Effector CD4-positive, alpha-beta T cell (primary cell): ENCODE results near the gene BDKRB2.

Experiments
- DNase-seq: peaks from one replicate; pipeline ENCODE4 v3.0.0-alpha.2; 2020

The BDKRB2 gene

DNA sequence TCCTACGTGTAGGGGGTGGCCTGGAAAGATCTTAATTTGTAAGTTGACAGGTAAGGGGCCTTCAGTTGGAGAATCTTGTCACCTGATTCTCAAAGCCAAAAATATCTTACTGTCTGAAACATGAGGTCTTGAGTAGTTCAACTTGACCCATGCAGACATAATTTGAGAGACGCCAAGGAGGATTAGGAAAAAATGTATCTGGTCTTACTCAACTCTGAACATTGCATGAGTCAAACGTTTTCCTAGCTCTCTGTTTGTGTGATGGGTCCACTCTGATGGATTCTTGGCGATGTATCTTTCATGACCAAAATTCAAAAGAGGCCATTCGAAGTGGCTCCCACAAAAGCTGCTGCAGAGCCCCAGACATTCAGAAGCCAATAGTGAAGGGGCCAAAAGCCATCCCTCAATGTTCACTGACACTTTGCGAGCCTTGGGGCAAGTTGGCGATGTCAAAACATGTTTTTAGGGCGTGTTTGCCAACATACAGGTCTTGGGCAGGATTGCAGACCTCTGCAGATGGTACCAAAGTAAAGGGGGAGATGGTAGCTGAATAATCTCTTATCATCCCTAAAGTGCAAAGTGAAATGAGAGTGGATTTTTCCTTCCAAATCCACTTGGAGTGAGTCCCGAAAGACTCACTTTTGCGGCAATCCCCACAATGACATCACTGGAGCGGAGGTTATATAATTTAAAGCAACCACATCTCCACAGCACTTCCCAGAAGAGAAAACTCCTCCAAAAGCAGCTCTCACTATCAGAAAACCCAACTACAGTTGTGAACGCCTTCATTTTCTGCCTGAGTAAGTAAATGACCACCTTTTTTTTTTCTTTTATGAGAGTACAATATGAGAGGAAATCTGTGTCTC is 51.1 kb downstream of the BDKRB2 start, which contains the start of gene BDKRB1:
TSS of gene BDKRB1 (plus strand) at position 710 of the 866 bp plus-strand sequence. CDS start 7,473 bp downstream, outside the sequence.
- no peak for DNase-seq

- DNase-seq, result no peak
Observed at GRCh38 chr14:96256407-96256806, 51.8 kb downstream of the BDKRB2 start.

- no peak for DNase-seq
Observed at GRCh38 chr14:96257056-96257455, 52.4 kb downstream of the BDKRB2 start.

DNA sequence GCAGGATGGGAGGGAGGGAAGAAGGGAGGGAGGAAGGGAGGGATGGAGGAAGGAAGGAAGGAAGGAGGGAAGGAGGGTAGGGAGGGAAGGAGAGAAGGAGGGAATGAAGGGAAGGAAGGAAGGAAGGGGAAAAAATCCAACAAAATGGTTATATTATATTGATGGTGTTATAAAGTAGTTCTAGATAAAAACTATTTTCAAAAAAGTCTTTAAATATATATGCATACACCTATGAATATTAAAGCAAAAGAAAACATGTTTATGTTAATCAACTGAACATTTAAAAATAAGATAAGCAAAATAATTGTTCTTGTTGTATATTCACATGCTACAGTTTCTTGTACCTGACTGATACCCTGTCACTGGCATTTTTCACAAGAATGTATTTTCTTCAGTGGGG is 53.3 kb downstream of the BDKRB2 start:
- DNase-seq, result no peak

DNA sequence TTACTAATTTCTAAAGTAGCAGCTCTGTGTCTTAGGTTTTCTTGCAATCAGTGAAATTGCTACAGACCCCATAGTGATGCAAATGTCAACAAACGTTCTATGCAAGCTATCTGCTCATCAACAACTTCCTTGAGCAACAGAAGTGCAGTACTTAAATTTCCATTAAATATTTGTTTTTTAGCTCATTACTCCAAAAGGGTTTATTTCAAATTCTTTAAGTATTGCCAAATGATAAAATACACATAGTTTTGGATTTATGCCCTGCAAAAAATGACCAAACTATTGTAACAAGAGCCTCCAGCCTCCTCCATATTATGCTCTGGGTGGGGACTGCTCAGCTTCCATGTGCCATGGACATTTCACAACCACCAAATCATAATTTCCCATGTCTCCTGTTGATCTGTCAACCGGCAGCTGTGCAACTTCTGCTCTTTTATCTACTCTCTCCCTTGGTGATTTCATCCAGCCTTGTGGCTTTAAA is 55.7 kb downstream of the BDKRB2 start:
- no peak for DNase-seq

DNA sequence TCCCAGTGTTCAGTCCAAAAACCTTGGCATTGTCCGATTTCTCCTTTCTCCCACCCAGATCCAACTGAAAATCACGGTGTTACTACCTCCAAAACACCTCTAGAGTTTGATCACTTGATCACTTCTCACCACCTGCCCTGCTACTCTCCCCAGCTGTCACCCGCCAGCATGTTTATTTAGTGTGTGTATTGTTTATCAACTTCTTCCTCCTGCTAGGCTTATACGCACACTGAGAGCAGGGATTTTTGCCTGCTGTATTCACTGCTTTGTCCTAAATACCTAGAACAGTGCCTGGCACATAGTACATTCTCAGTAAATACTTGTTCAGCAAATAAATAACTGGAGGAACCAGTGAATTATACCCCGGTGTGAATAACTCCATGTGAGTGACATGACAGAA is 56.4 kb downstream of the BDKRB2 start:
- DNase-seq, result no peak

- no peak for DNase-seq
Observed at GRCh38 chr14:96261772-96262655, 57.4 kb downstream of the BDKRB2 start.

DNA sequence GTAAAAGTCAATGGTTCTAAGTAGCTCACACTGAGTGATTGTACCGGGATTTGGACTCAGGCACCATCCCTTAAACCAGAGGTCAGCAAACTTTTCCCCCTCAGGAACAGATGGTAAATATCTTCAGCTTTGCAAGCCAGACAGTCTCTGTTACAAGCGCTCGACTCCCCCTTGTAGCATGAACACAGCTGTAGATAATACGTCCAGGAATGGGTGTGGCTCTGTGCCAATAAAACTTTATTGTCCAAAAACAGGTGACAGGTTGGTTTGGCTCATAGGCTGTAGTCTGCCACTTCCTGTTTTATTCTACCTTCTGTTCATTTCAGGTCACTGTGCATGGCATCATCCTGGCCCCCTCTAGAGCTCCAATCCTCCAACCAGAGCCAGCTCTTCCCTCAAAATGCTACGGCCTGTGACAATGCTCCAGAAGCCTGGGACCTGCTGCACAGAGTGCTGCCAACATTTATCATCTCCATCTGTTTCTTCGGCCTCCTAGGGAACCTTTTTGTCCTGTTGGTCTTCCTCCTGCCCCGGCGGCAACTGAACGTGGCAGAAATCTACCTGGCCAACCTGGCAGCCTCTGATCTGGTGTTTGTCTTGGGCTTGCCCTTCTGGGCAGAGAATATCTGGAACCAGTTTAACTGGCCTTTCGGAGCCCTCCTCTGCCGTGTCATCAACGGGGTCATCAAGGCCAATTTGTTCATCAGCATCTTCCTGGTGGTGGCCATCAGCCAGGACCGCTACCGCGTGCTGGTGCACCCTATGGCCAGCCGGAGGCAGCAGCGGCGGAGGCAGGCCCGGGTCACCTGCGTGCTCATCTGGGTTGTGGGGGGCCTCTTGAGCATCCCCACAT is 58.9 kb downstream of the BDKRB2 start:
- no peak for DNase-seq

- DNase-seq, result no peak
Observed at GRCh38 chr14:96264200-96264553, 59.5 kb downstream of the BDKRB2 start.

DNA sequence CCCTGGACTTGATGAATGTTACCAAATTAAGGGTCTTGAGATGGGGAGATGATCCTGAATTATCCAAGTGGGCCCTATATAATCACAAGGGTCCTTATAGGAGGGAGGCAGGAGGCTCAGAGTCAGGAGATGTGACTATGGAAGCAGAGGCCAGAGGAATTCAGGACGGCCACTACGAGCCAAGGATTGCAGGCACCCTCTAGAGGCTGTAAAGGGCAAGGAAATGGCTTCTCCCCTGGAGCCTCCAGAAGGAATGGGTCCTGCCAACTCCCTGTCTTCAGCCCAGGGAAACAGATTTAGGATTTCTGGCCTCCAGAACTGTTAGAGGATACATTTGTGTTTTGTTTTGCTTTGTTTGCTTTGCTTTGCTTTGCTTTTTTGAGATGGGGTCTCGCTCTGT is 60.2 kb downstream of the BDKRB2 start:
- no peak for DNase-seq

DNA sequence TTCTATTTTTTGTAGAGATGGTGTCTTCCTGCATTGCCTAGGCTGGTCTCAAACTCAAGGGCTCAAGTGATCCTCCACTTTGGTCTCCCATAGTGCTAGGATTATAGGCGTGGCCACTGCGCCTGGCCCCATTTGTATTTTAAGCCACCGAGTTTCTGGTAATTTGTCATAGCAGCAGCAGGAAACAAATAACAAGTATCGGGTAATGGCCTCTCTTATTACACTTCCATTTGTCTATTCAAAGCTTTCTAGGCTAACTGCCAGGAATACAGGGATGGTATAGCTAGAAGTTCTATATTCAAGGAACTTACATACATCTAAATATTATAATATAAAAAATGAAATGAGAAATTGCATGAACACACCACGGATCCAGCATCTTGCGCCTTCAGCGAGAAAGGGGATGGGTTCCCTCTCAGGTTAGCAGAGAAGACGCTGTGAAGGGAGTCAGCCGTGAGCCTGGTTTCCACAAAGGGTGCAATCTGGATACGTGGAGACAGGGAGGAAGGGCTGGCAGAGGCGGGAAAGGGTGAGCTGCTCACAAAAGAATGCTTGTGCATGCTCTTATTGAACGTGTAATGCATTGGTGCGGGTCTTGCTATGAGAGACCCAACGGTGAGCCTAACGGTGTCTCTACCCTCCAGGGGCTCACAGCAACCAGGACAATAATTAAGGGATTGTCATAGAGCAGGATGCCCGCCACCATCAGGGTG is 60.9 kb downstream of the BDKRB2 start:
- DNase-seq, result no peak

GRCh38 chr14:96267336-96267735 is 62.7 kb downstream of the BDKRB2 start:
- no peak for DNase-seq

- no peak for DNase-seq
Observed at GRCh38 chr14:96267916-96268315, 63.3 kb downstream of the BDKRB2 start.

- no peak for DNase-seq
Observed at GRCh38 chr14:96268431-96269358, 64.1 kb downstream of the BDKRB2 start.

DNA sequence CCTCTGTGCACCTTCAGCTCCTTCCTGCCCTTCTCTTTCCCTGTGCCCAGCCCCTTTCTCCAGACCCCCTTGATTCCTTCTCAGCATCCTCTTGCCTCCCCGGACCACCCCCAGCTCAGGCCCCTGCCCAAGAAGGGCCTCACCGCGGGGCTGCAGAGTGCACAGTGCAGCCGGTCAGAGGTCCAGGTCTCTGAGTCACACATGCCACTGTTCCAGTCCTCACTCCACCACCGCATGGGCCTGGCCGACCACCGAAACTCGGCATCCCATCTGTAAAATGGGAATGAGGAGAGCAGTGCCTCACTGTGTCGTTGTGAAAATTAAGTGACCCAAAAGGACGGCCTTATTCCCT is 64.7 kb downstream of the BDKRB2 start:
- no peak for DNase-seq

DNA sequence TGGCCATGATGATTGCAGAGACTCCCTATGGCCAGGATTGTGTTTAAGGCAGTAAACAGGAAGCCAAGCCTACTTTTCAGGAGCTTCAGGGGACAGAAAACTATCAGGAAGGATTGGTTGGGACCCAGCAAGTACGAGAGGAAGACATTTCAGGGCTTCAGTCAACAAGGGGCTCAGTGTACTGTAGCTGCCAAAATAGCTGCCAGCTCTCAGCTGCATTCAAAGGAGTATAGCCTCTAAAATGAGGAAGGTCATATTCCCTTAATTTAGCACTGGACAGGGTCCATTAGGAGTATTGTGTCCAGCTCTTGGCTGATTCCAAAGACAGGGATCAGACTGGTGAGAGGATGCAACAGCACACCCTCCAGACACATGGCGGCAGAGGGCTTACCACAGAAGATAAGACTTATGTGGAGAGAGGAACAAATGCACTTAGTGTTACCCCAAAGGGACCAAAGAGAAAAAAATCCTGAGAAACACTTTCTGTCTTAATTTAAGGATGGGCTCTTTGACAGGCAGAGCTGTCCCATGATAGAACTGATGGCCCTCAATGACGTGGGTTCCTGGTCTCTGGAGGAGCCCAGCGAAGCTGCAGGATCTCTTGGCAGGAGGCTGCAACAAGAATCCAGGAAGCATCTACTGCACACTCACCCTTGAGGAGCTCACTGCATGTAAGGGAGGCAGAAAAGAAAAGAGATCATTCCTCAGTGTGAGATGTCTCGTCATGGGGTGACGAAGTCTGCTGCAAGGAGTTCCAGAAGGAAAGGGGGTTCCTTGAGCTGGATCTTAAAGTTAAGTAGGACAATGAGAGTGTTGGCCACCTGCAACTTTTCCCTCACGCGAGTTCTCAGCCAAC is 66.2 kb downstream of the BDKRB2 start:
- no peak for DNase-seq

- no peak for DNase-seq
Observed at GRCh38 chr14:96271421-96271762, 66.8 kb downstream of the BDKRB2 start.

DNA sequence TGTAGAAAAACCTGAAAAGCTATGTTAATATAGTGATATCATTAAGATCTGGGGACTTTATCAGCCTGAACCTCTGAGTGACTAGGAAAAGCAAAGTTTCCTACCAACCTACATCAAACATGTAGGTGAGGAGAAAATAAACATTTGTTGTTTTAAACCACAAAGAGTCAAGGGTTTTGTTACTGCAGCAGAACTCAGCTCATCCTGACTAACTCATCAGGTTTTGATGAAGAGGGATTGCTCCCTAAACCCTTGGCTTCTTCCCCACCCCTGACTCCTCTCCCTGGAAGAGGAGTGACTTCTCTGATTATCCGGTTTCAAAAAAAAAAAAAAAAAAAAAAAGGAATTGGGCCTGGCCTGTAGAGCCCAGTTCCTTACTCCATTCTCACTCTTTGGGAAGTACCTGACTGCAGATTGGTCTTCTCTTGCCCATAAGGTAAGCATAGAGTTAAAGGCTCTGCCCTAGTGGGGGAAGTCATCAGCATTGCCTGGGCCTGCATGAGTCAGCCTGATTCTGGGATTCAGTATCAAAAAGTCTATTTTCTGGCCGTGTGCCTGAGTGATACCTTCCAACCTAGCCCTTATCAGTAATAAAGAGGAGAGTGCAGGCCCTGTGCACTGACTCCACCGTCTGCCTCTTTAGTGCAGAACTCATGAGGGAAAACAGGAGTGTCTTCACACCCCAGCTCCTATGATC is 68.3 kb downstream of the BDKRB2 start:
- no peak for DNase-seq

DNA sequence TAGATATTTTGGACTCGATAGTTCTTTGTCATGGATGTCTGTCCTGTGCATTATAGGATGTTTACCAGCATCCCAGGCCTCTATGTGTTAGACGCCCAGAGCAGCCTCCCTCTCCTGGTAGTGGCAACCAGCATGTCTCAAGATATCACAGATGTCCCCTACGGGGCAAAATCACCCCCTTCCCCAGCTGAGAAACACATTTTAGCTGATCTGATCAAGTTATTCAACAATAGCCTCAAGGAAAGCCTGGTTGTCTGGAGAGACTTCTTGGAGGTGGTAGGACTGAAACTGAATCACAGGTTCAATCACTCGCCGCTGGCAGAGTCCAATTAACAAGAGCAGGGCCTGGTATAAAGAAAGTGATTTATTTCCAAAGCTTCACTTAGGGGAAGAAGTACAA is 69.0 kb downstream of the BDKRB2 start:
- DNase-seq, result no peak
